Upper lobe of right lung (tissue), 1 donor: ENCODE measurements around the gene CD276. TPM values are rescaled to one million over a fixed set of nuclear protein-coding genes. Genes with fewer than 3 reads are reported as not detected.

Source experiments
- ATAC-seq: fragments of 200-7000 bp; cut with Tn5 transposase; one replicate; pipeline ENCODE4 v1.9.1; 2020; ENCODE audit warnings: mild to moderate bottlenecking, moderate library complexity
- DNase-seq: peaks from one replicate; pipeline ENCODE4 v3.0.0-alpha.2; 2020
- H3K27ac ChIP-seq: fragments of 200-600 bp; one replicate; pipeline ENCODE4 v1.8.0; 2022
- H3K27me3 ChIP-seq: fragments of 200-600 bp; one replicate; pipeline ENCODE4 v1.8.0; 2022; ENCODE audit warnings: mild to moderate bottlenecking
- H3K36me3 ChIP-seq: fragments of 200-600 bp; one replicate; pipeline ENCODE4 v1.8.0; 2022
- H3K4me1 ChIP-seq: fragments of 200-600 bp; one replicate; pipeline ENCODE4 v1.8.0; 2022
- H3K4me3 ChIP-seq: fragments of 200-600 bp; one replicate; pipeline ENCODE4 v1.8.0; 2022; ENCODE audit warnings: mild to moderate bottlenecking
- H3K9me3 ChIP-seq: fragments of 200-600 bp; one replicate; pipeline ENCODE4 v1.8.0; 2022
- CTCF ChIP-seq: fragments of 200-600 bp; IDR thresholded peaks from one replicate; pipeline ENCODE4 v1.8.0; 2022; ENCODE audit warnings: antibody characterized with exemption
- intact Hi-C: fragments of 100-400 bp; cut with DNase I; formaldehyde crosslinking; loops from one replicate; pipeline ENCODE4 v1.11.0; 2022
- total RNA-seq: library from RNA; stranded (reverse); fragmentation: NEBNext Ultra II Directional; extraction: Animal tissue kit (Norgen Biotek cat#: 25700); gene quantifications from one replicate; pipeline ENCODE4 v1.2.1, GENCODE V29; 2021
- donor health status: DM: no; HTN: yes; CAD: no; lungs with severe emphysema.

Gene CD276
- total RNA-seq, 1 donor from 2014 or later, result 60.8 TPM

- ATAC-seq (no peak), DNase-seq (no peak)
- TF ChIP-seq CTCF, result no peak
- Histone ChIP-seq H3K4me1 (peaks cover 7% of the 10 kb centered on the region), H3K9me3 (no peaks in the 10 kb centered on the region), H3K27ac (no peak overlapping the region), H3K36me3 (peaks cover 13% of the 10 kb centered on the region), H3K4me3 (no peak overlapping the region), H3K27me3 (no peaks in the 10 kb centered on the region)
- intact Hi-C loops, result no loop called here
Observed at GRCh38 chr15:73717802-73718201, 33.6 kb downstream of the CD276 start.

- Histone ChIP-seq H3K9me3 (no peaks in the 10 kb centered on the region), H3K27ac (no peak overlapping the region), H3K4me3 (no peak overlapping the region), H3K4me1 (peaks cover 7% of the 10 kb centered on the region), H3K36me3 (peaks cover 4% of the 10 kb centered on the region), H3K27me3 (no peaks in the 10 kb centered on the region)
- no peak for TF ChIP-seq CTCF
- intact Hi-C loops, result no loop called here
- ATAC-seq, result no peak
- DNase-seq, result no peak
Observed at GRCh38 chr15:73718694-73719093, 34.5 kb downstream of the CD276 start.

- DNase-seq, result no peak
- Histone ChIP-seq H3K4me3 (no peak overlapping the region), H3K9me3 (no peaks in the 10 kb centered on the region), H3K36me3 (no peaks in the 10 kb centered on the region), H3K27ac (no peak overlapping the region), H3K27me3 (no peaks in the 10 kb centered on the region), H3K4me1 (no peaks in the 10 kb centered on the region)
- intact Hi-C loops, result no loop called here
- no peak for TF ChIP-seq CTCF
- no peak for ATAC-seq
Observed at GRCh38 chr15:73722425-73722824, 38.2 kb downstream of the CD276 start.

GRCh38 chr15:73723191-73723590, 39.0 kb downstream of the CD276 start:
- intact Hi-C loops, result no loop called here
- no peak overlapping the region for H3K4me3 ChIP-seq
- no peak for DNase-seq
- no peaks in the 10 kb centered on the region for H3K36me3 ChIP-seq
- no peak for TF ChIP-seq CTCF
- H3K27ac ChIP-seq, result no peak overlapping the region
- no peak for ATAC-seq
- no peaks in the 10 kb centered on the region for H3K4me1 ChIP-seq
- H3K27me3 ChIP-seq, result no peaks in the 10 kb centered on the region
- no peaks in the 10 kb centered on the region for H3K9me3 ChIP-seq

GRCh38 chr15:73724212-73724611, 40.0 kb downstream of the CD276 start:
- intact Hi-C loops, result no loop called here

More at GRCh38 chr15:73724212-73724611, 40.0 kb downstream of the CD276 start:
- Histone ChIP-seq H3K27ac (no peak overlapping the region), H3K27me3 (no peaks in the 10 kb centered on the region), H3K4me1 (no peaks in the 10 kb centered on the region), H3K4me3 (no peak overlapping the region), H3K36me3 (no peaks in the 10 kb centered on the region), H3K9me3 (no peaks in the 10 kb centered on the region)
- ATAC-seq (no peak), DNase-seq (no peak)
- no peak for TF ChIP-seq CTCF
